Fibroblast of skin of back (primary cell): ENCODE measurements around the gene PAN3.

Source experiments
- DNase-seq: peaks from one replicate; pipeline ENCODE4 v3.0.0-alpha.2; 2013

PAN3 gene

DNA sequence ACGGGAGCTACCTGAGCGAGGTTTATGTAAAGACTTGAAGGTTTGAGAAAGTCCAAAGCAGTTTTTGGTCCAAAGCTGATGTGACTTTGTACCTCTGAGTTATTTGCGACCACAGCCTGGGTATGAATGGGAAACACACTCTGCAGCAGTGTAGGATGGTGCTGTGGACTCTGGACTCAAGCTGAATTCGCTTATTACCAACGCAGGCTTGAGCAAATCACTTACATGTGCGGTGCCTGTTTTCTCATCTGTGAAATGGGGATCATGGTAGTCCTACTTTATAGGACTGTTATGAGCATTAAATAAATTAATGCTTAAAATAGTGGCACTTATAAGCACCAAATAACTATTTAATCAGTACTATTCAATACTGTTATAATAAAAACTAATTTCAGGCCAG lies 176.5 kb downstream of the PAN3 start:
- DNase-seq: no peak

DNA sequence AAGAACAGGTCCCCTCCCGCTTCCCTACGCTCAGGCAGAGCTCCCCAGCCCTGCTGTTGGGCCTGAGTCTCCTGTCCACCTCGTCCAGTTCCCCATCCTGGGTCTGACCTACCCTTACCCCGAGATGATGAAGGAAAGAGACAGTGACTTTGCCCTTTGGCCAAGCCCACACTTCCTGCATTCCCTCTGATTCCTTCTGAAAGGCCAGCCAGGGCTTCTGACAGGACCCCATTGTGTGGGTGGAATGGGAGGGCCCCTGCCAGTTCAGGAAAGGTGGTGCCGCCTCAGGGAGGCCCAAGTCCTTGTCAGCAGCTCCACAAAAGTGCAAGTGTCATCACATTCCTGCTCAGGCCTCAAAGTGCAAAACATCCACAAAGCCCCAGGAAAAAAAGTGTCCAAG lies 177.8 kb downstream of the PAN3 start:
- no peak for DNase-seq

DNA sequence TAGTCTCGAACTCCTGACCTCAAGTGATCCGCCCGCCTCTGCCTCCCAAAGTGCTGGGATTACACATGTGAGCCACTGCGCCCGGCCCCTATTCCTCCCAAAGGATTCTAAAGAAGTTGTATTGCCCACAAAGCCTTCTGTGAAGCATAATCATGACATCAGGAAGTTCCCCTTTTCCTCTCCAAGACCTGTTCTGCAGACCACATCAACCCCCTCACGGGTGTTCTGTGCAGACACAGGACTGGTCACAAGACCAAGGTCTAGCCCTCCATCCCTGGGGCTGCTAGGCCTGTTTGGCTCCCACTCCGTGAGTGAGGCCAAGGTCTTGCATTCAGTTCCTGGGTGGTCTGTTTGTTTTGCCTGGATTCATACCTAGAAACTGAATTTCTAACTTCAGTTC lies 178.5 kb downstream of the PAN3 start:
- no peak for DNase-seq

- DNase-seq: no peak
Observed at GRCh38 chr13:28318496-28318895, 180.2 kb downstream of the PAN3 start.

GRCh38 chr13:28319528-28319927 lies 181.2 kb downstream of the PAN3 start:
- no peak for DNase-seq

GRCh38 chr13:28320209-28320608 lies 181.9 kb downstream of the PAN3 start:
- no peak for DNase-seq

DNA sequence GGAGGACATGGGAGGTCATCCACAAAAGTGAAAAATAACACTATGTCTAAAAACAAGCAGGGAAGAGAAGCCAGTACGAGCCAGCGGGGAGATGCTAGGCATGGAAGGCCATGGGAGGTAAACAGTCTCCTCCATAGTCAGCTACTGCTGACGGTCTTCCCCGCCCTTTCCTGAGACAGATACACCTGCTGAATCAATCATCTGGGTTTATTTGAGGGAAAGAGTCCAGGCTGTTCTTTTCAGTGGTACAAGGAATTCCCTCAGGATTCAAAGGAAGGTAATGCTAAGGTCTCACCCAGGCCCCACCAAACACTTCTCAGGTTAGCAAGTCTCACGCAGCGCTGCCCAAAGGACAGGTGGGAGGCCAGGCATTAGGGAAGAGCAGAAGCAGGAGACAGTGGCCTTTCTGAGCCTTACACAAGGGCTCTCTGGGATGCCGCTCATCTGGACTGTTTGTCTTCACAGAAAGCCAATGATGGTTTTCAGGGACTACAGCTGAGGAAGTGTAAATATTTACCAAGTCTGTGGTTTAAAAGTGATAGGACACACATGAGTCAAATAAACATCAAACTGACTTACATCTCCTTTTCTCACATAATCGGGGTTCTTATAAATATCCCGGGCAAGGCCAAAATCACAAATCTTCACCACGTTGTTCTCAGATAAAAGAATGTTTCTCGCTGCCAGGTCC lies 182.7 kb downstream of the PAN3 start:
- DNase-seq: no peak

DNA sequence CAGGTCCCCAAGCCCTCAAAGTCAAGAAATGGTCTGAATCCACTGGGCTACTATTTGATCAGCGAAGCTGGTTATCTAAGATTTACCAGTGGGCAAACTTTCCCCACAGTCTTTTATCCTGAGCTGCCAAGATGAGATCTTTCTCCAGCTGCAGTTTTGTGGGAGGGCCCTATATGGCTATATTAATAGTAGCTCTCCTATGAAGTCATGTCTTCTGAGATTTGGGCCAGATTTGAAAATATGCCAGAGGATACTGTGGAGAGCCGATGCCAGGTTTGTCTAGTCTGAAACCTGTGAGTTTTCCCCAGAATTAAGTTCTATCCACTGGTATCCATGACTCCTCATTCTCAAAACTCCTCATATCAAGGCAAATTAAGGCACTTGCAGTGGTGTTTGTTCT lies 183.4 kb downstream of the PAN3 start:
- DNase-seq: no peak

- peak; percentile 59 for DNase-seq
Observed at GRCh38 chr13:28322256-28322905, 184.0 kb downstream of the PAN3 start.

DNA sequence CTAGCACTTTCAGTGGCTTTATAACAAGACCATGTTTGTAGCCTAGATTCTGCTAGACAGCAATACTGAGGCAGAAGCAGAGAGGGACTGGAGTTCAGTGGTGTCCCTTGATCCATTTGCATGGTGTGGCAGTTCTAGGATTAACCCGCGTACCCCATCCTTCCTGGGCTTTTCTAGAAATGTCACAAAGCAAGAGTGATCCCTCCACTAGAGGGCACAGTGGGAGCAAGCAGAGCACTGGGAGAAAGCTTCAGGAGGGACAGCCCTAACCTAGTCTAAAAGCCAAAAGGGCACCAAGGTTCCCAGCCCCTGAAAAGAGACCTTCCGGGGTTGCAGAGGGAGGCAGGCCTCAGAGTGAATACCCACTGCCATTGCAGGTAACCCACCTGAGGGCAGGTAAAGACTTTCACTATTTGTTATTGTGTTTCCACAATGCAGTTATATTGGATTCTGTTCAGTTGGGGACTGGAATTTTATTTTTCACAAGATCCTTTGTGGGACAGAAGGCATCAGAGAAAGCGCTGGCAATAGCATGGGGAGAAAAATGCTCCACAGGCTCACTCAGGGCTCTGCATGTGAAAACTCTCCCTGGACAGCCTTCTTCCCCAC lies 185.9 kb downstream of the PAN3 start:
- peak; percentile 77 for DNase-seq

GRCh38 chr13:28325022-28325421 lies 186.7 kb downstream of the PAN3 start:
- peak; percentile 75 for DNase-seq

DNA sequence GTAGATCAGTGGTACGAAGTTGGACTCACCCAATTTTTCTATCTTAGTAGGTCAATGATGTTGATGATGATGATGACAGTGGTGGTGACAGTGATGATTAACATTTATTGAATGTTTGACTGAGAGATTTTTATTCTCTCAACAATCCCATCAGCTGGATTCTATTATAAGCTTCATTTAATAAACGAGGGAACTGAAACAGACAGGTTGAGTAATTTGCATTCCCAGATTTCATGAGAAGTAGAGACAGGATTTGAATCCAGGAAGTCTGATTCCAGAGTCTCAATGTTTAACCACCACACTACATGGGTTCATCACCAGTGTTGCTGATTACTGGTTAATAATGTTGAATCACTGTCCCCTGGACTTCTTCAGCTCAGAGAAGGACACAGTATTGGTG lies 187.7 kb downstream of the PAN3 start:
- DNase-seq: peak; percentile 52

DNA sequence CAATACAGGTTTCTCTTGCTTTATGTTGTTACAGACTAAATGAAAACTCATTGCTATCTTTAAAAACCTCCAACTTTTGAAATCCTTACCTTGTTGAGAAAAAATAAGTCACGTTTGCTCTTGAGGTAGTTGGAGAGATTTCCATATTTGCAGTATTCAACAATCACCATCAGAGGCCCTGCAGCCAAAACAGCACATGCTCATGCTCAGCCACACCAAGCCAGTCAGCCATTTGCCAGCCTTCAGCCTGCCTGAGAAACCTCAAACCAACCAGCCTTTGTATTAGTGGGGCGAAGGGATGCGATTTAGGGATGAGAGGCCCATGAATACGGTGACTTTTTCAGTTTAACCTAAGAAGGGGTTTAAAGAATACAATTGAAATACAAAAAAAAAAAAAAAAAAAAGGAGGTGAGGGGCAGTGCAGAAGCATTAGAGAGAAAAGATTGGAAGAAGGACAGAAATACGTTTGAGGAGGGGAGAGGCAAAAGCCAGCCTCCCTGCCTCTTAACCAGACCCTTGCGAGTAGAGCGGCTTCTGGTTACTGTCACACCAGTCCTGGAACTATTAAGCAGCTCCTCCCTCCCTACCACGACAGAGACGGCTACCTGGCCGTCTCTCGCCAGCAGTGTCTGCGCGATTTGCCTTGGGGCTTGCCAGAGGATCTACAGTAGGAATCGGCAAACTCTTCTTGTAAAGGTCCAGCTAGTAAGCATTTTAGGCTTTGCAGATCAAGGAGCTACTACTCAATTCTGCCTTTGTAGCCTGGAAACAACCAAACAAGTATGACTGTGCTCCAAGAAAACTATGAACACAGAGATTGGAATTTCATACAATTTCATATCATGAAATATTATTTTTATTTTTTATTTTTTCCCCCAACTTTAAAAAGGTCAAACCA lies 189.3 kb downstream of the PAN3 start:
- peak; percentile 58 for DNase-seq

DNA sequence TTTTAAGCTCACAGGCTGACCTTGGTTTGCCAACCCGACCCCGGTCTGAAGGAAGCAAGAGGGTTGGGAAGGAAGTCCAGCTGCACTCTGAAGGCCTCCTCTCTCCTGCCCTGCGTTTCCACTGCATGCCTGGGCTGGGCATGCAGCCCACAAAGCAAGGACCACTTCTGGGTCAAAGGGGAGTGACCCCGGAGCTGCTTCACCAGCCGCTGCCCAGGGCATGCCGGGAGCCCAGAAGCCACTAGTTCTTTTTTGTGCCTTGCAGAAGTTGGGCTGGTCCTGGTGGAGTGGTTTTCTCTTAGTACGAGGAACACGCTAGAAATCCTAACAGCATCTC lies 189.9 kb downstream of the PAN3 start:
- no peak for DNase-seq

DNA sequence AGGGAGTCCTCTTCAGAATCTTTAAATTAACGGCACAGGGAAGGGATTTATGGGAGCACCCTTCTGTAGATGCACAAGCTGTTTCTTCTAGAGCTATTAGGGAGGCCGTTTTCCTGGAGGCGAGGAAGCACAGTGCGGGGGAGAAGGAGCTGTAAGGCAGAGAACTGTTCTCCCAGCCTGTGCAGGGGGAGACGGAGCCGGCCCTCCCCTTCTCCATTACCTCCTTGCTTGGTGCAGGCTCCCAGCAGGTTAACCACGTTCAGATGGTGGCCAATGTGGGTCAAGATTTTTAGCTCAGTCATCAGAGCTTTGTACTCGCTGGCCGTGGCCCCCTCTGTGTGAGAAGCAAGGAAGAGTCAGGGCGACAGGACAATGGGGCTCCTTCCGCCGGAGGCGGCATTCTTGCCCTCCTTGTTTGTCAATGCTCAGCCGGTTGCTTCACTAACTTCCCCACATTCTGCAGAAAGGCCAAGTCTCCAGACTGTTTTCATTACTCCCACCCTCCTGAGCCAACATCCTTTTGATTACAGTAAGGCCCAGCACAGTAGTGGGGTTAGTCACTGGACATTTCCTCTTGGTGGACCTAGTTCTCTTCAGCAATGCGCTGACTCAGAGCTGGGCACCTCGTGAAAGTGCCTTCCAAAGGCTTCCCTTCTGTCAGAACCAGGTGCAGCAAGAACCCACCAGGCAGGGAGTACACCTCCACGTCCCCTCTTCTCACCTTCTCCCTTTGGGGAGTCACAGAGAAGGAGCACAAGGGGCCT lies 191.2 kb downstream of the PAN3 start:
- peak; percentile 95 for DNase-seq

DNA sequence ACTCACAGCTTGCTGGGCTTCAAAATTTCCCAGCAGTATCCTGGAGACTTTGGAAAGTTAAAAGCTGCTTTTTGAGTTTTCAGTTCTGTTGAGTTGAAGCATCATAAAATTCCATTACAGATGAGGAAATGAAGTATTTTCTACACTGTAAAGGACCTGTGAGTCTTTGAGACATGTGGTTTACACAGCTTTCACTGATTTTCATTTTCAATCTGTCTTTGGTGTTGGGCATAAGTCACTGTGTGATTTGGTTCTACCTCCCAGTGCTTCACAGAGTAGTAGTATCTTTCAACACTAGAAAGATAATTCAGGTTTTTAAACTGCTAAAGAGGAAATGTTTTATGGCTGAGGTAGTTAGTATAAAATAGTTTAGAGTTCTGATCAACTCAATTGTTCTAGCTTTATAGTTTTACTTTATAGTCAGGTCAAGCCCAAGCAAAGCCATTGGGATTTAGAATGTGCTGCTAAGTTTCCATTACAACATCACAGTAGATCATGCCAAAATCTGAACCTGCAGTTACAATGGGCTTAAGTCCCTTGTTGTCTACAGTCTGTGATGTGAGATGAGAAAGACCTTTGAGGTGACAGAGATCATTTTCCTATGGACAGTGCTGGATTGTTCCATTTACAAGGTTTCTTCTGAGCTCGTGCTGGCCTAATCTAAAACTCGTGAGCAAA lies 195.0 kb downstream of the PAN3 start:
- no peak for DNase-seq

- DNase-seq: no peak
Observed at GRCh38 chr13:28336193-28336657, 197.9 kb downstream of the PAN3 start.

DNA sequence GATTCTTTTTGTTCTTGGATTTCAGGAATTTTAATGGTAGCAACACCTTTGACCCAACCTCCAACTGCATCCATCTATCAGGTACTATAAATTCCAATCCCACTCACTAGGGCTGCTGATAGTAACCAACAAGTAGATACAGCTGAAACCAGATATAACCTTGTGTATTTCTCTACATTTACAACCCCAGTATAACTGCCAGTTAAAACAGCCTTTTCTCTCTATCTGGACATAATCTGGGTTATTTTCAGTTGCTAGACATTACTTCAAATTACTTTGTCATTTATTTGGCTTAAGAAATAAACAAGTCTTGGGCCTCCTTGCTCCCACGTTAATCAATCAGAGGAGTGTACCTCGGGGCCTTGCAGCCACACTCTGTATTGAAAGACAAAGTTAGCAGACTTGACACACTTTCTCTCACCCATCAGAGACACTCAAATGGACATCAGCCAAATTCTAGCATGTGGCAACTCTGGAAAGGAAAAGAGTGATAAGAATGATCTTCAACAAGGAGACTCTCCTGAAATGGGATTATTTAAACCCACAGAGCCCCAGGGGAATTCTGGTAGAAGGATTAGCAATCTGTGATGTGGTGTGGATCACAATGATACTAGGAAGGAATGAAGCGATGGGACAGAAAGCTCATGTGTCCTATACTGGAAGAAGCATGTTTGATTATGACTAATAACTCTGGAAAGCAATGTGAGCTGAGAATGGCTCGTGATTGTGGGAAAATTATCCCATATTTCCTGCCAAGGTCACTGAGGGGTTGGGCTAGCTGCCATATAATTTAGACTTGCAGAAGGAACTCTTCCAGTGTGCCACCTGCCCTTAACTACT lies 199.0 kb downstream of the PAN3 start:
- DNase-seq: peak; percentile 97

- no peak for DNase-seq
Observed at GRCh38 chr13:28338006-28338574, 199.7 kb downstream of the PAN3 start.

GRCh38 chr13:28338742-28339141 lies 200.4 kb downstream of the PAN3 start:
- no peak for DNase-seq
